ENCODE measurements around the gene SGMS1.
"Not testable (repeated sequence)": the region's sequence is repeated elsewhere in the genome, so short reads cannot be mapped to it uniquely, and the experiment has no call there.

SGMS1 gene

DNA sequence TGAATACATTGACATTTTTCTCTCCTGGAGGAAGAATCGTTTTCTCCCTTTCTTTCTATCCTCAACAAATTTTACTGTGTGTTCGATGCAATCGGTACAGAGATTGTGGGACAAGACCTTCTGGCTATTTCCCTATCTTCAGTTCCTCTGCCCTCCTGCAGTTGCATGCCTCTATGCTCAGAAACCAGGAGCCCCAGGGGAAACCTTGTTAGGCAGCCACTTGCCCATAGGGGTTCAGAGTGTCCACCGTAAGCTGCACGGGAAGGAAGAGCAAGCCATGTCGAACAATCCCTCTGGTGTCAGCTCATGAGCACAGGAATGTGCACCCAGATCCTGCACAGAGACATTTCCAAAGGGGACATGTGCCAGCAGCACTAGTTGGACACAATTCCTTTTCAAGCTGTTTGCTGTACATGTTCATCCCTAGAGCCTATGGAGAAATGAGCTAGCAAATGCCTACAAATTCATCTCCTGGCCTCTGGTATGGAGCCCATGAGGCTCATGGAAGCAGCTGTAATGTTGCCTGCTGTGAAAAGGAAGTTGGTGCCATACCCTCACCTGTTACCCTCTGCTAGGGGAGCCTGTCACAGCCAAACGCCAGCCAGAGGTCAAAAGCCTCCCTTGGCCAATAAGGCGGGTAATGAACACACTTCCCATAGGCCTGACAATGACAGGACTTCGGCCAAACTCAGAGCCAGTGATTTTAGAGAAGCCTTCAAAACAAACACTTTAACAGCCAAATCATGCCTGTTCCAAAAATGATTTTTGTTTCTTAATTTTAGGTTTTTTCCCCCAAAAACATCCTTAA, 336.6 kb downstream of the SGMS1 start:
- DNase-seq = no peak

DNA sequence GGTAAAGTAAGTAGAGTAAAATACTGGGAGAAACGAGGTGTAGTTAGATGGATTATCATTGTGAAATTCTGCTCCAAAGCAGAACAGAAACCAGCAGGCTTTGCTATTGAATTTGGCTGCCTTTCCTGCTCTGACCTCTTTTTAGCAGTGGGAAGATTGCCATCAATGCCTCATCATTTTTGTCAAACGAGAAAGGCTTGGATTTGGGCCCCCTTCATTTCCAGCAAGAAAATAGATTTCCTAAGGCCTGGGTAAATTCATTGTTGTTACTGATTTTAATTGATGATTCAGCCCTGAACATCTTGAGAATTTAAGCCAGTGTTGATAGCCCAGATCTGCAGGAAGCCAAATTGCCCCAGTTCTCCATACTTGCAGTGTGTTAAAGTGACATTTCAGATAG, 337.2 kb downstream of the SGMS1 start:
- no peak for DNase-seq

DNA sequence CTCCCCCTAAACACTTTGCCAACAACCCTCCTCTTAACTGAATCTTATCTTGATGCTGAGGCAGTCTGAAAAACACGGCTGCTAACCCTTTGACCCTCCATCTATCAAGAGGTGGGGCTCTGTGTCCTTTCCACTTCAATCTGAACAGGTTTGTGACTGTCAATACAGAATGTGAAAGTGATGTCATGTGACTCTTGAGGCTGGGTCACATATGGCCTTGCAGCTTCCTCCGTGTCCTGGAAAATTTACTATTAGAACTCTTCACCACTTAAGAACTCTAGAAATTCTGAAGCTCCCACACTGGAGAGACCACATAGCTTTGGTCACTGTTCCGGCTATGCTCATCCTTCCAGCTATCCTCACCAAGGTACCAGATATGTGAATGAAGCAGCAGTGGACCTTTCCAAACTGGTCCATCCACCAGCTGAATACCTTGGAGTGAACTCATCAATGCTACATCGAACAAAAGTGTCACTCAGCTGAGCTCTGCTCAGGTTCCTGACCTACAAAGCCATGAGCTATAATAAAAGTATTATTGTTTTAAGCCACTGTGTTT, 341.7 kb downstream of the SGMS1 start:
- DNase-seq = no peak

DNA sequence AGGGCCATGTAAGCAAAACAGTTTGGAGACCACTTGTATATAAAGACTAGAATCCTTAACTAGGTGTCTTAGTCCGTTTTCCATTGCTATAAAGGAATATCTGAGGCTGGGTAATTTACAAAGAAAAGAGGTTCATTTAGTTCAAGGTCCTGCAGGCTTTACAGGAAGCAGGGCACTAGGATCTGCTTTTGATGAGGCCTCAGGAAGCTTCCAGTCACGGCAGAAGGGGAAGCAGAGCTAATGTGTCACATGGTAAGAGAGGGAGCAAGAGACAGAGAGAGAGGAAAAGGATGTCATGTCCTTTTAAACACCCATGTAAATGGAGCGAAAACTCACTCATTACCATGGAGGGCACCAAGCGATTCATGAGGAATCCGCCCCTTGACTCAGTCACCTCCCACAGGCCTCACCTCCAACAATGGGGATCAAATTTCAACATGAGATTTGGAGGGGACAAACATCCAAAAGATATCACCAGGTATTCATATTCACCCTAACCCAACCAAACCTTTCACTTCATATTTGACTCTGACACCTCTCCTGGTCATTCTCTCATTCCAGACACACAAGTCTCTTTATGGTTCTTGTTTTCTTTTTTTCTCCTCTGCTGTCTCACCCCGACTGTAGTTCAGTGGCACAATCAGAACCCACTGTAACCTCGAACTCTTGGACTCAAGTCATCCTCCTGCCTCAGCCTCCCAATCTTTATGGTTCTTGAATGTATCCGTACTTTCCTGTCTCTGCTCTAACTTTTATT, 342.4 kb downstream of the SGMS1 start:
- no peak for DNase-seq

DNA sequence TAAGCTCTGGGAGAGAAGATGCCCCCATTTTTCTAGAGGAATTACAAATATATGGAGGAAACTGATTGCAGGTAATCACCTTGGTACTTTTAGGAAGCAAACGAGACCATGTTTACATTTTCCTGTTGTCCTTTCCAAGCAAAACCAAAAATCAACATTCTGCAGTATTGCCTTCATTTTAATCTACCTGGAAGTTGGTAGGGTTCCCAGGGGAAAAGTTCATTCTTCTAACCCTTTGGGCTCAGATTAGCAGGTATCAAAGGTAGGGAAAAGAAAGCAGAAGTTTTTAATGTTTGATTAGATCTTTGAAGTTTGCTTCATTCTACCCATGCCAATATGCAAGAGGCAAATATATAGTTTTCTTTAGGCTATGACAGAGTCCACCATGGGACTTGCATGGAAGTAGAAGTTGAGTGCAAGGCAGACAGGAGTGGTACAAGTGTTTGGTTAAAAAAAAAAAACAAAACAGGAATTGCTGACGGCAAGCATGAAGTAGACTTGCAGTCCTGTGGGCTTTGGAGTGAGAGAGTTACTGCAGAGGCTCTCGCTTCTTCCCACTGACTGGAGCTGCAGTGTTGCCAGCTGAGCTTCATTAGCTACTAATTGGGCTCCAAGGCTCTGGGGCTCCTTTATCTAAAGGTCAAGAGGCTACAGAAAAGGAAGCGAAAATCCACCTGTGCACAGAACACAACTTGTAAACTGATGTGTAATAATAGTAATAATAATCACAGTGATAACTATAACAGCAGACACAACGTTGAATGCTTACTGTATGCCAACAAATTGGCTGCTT, 343.5 kb downstream of the SGMS1 start:
- no peak for DNase-seq

DNA sequence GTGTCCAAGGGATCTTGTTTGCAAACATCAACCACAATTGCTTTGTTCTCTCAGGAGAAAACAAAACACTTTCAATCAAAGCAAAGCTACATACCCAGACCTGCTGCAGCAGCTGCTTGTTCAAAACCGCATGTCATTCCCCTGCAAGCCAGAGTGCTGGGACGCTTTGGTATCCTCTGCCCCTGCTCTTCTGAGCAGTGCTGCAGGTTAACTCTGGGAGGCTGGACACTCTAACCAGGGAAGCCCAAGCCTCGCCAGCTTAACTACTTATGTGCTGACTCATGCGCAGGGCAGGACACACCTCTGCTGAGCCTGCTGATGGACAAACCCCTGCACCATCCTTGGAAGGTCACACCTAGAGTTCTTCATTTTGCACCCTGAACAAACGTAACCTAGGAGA, 344.3 kb downstream of the SGMS1 start:
- DNase-seq = no peak

DNA sequence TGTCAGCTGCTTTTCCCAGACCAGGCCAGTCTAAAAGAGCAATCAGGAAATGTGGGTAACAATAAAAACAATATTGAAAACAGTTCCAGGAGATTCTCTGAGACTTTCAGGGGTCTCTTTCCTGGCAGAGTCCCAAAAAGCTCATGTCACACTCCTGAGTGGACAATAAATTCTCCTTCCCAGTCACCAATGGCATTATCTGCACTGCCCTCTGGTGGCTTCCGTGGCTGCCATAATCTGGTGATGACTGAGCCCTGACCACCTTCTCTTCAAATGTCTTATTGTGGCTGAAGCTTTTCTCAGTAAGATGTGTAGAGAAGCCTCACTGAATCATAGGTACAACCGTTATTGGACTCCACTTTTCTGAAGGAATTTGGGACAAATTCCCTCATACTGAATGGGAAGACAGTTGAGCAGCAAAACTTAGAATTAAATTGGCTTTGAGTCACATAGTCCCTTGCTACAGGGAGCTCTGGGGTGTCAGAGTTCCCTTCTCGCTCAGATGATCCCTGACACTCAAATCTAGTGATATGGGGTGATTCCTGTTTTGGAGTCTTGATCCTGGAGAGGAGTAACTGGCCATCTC, 348.0 kb downstream of the SGMS1 start:
- peak; percentile 2 for DNase-seq

DNA sequence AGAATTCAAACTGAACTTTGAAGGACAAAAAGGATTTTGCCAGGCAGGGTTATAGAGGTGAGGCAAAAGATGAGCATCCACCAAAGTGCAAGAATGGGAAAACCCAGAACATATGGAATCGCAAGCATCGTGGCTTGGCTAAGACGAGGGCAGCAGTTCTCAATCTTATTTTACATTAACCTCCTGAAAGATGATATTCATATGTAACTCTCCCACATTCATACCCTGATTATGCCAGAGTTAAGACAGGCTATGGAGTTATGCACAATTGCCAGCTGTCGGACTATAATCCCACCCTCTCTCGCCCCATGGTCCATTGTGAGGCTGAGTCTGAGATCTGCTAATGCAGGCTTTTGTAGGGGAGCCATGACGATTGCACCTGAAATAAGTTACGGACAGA, 351.2 kb downstream of the SGMS1 start:
- no peak for DNase-seq

DNA sequence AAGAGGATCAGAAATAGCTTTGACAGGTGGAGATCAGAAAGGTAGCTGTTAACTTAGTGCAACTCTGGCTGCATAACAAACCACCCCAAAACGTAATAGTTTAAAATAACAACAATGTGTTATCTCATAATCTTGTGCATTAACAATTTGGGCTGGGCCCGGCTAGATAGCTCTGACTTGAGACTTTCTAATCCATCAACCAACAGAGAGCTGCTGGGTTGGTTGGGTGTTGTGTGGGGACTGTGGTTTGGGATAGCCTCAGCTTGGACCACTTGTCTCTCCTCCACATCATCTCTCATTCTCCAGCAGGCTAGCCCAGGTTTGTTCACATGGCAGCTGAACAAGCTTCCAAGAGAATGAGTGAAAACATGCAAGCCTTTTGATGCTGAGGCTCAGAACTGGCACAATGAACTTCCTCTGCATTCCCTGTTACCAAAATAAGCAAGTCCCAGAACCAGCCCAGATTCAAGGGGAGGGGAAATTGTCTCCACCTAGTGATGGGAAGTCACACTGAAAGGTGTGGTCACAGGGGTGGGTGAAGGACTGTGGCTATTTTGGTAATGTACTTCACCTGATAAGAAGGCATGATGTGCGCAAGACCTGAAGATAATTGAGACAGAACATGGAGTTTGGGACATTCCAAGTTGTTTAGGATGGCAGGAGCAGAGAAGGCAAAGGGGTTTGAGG, 352.0 kb downstream of the SGMS1 start:
- DNase-seq = no peak

DNA sequence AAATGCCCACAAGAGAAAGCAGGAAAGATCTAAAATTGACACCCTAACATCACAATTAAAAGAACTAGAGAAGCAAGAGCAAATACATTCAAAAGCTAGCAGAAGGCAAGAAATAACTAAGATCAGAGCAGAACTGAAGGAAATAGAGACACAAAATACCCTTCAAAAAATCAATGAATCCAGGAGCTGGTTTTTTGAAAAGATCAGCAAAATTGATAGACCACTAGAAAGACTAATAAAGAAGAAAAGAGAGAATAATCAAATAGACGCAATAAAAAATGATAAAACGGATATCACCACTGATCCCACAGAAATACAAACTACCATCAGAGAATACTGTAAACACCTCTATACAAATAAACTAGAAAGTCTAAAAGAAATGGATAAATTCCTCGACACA, 355.9 kb downstream of the SGMS1 start:
- DNase-seq = not testable (repeated sequence)

DNA sequence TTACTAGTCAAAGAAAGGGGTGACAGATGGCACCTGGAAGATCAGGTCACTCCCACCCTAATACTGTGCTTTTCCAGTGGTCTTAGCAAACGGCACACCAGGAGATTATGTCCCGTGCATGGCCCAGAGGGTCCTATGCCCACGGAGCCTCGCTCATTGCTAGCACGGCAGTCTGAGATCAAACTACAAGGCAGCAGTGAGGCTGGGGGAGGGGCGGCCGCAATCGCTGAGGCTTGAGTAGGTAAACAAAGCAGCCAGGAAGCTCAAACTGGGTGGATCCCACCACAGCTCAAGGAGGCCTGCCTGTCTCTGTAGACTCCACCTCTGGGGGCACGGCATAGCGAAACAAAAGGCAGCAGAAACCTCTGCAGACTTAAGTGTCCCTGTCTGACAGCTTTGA, 361.1 kb downstream of the SGMS1 start:
- not testable (repeated sequence) for DNase-seq

DNA sequence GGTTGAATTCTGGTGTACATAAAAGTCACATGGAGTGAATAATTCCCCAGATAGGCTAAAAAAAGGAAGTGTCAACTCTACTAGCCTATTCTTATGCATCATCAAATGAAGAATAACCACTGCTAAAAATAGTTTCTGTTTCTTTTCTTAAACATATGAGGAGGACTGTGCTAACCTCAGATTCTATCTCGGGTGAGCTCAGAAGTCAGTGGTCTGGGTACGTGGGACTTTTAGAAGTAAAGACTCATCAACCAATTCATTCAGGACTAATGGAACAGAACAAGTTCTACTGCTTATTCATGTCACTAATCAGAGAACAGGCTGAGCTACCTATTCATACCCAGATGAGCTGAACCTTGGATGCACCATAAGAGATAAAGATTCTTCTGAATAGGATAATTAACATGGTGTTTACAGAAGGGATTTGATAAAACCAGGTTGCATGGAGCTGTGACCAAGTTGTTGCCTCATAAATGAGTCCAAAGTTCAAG, 362.9 kb downstream of the SGMS1 start:
- no peak for DNase-seq
